NCI-H748 (cell line): ENCODE data around the gene BECN2.
"Not testable (repeated sequence)": the region's sequence is repeated elsewhere in the genome, so short reads cannot be mapped to it uniquely, and the experiment has no call there.

ENCODE experiments used
- DNase-seq: peaks from one replicate; lab custom pipeline; 2025; ENCODE audit not compliant: unreplicated experiment; lab: John Stamatoyannopoulos, UW

The BECN2 gene

GRCh38 chr1:241979071-241979470 is 21.5 kb downstream of the BECN2 start:
- DNase-seq: no peak

DNA sequence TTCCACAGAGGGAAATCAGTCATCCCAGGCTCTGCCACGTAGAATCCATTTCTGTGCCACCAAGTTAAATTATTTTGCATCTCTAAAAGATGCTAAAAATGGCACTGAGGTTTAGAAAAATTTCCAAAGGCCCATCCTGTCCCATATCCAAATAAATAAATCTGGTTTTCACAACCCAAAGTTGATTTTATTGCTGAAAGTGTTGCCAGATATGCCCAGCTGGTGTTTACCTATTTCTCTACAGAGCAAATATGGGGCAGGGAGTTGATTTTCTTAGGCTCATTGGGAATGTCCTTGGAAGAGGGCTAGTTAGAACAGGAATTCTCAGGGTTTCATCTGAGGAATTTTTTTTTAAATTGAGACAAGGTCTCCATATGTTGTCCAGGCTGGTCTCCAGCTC is 22.4 kb downstream of the BECN2 start:
- no peak for DNase-seq

- DNase-seq: peak; percentile 40
Observed at GRCh38 chr1:241985787-241986186, 28.2 kb downstream of the BECN2 start.

- not testable (repeated sequence) for DNase-seq
Observed at GRCh38 chr1:241988389-241988930, 30.9 kb downstream of the BECN2 start.

DNA sequence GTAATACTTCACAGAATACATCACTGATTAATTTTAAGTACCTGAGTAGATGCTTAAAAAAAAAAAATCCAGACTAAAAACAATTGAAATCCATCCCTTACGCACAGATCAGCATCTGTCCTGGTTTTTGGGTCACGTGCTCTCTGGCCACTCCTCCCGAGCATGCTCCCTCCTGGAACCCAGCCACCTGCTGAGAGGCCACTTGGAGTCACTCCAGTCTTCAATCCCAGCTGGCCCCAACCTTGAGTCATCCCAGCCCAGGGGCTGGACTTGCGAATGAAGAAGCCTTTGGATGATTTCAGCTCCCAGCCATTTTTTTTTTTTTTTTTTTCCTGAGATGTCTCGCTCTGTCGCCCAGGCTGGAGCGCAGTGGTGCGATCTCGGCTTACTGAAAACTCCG is 32.5 kb downstream of the BECN2 start:
- no peak for DNase-seq

GRCh38 chr1:241992734-241993133 is 35.2 kb downstream of the BECN2 start:
- DNase-seq: no peak

DNA sequence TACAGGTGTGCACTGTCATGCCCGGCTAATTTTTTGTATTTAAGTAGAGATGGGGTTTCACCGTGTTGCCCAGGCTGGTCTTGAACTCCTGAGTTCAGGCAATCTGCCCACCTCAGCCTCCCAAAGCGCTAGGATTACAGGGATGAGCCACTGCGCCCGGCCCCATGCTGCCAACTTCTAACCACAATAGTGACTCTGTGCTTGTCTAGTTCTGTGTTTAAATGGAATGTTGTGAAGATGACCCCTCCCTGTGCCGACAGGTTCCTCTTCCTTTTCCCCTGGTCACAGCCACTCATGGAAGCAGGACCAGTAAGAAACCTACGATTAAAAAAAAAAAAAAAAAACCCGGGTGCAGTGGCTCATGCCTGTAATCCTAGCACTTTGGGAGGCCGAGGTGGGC is 36.6 kb downstream of the BECN2 start:
- DNase-seq: no peak

GRCh38 chr1:241997401-241997998 is 39.9 kb downstream of the BECN2 start:
- no peak for DNase-seq

GRCh38 chr1:241998412-241998921 is 40.9 kb downstream of the BECN2 start:
- DNase-seq: no peak

DNA sequence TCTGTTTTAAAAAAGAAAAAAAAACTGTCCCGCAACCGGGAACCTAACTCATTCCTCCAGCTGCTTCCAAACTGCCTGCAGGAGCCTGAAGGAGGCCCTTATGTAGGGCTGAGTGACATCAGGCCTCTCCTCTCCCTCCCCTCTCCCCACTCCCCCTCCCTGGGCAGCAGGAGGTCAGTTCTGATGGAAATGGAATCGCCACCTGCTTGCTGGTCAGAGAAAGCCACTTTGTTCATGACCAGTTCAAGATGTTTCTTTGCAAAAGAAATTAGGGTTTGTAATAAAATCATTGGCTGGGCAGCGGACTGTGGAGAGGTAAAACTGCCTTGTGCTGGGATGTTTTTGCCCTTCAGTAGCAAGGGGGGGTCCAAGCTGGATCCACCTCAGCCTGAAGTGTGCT is 41.5 kb downstream of the BECN2 start, which contains the start of gene MAP1LC3C:
Gene MAP1LC3C (minus strand): TSS at position 73 of the 400 bp plus-strand sequence. CDS start 90 bp downstream, outside the sequence.
- no peak for DNase-seq

- DNase-seq: no peak
Observed at GRCh38 chr1:242000434-242000833, 42.9 kb downstream of the BECN2 start.

- DNase-seq: no peak
Observed at GRCh38 chr1:242002072-242002471, 44.5 kb downstream of the BECN2 start.

- DNase-seq: no peak
Observed at GRCh38 chr1:242002510-242002909, 44.9 kb downstream of the BECN2 start.

- no peak for DNase-seq
Observed at GRCh38 chr1:242004751-242005495, 47.4 kb downstream of the BECN2 start.

DNA sequence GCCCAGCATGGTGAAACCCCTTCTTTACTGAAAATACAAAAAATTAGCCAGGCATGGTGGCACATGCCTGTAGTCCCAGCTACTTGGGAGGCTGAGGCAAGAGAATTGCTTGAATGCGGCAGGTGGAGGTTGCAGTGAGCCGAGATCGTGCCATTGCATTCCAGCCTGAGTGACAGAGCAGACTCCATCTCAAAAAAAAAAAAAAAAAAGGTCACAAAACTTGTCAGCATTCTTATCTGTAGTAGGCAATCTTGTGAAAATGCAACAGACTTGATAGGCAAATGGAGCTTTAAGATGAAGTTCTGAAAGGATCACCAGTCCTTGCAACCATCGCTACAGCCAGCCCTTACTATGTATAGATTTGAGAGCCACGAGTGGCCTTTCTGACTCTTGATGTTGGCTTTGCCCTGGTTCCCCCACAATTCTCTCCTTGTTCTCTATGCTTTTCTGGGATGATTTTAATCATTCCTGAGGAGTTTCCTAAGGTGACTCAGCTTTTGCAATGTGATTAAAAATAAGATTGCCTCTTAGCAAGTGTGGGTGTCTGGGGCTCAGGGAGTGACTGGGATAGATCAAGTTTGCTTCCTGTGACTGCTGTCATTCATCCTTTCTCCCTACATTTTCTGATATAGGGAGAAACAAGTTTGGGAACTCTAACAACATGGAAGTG is 48.4 kb downstream of the BECN2 start:
- DNase-seq: no peak

GRCh38 chr1:242006976-242007375 is 49.4 kb downstream of the BECN2 start:
- no peak for DNase-seq
